ENCODE results near the gene BRAF. TPM values are rescaled to one million over a fixed set of nuclear protein-coding genes. Genes with fewer than 3 reads are reported as not detected.

Gene BRAF
- total and polyA plus RNA-seq, 2 donors (not counting 3 experiments of a cell fraction or from before 2014, with no cell fraction given) = 6.6 to 26.2 TPM

DNA sequence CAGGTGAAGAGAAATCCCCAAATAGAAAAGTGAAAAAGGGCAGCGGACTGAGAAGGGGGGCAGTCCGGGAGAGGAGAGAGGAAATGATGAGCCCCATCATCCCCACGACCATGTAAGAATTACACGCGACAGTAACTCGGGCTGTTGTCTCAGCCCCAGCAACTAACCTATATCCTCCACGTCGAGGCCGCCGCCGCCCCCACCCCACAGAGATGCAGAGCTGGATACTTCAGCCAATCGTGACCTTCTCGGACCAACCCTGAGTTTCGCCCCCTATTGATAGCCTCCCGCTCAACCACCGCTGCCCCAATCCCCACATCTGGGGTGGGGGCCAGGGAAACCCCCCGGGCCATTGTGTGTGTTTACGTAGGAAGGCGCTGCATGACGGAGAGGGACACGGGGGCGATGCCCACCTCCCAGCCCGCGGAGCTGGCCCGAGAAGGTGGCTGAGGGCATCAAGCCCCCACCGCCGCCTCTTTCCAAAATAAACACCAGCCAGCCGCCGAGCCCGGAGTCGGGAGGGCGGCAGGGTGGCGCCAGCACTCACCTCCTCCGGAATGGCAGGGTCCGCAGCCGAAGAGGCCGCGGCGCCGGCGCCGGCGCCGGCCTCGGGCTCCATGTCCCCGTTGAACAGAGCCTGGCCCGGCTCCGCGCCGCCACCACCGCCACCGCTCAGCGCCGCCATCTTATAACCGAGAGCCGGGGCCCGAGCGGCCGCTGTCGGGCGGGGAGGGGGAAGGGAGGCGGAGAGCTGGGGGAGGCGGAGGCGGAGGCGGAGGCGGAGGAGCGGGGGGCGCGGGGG is 509 bp downstream of the BRAF start:
- FAIRE-seq = no peak
- intact Hi-C loops (cut with micrococcal nuclease) (loop anchor here (1.0 to 10.0 kb wide), 6 partner anchors 90 to 611 kb away; partner anchors contain the start of genes MKRN1 and MRPS33), dilution Hi-C loops (cut with MboI; ENCODE audit: extremely low pct_ligation_motif_present, low sequenced_read_pairs) (no loop called here)
- no peaks in the 10 kb centered on the region for H3K36me3 ChIP-seq (ENCODE audit: control insufficient read depth in 2 of 2, extremely low read depth in 1 of 2, insufficient read depth in 2 of 2, low read length in 2 of 2)
- POLR2A ChIA-PET = no interaction called here
- TF ChIP-seq, protein P1, sequence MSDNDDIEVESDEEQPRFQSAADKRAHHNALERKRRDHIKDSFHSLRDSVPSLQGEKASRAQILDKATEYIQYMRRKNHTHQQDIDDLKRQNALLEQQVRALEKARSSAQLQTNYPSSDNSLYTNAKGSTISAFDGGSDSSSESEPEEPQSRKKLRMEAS (IDR thresholded peaks at IDR 0.05; ENCODE audit: insufficient read depth, insufficient read length) = no peak
- TF ChIP-seq EZH2 (IDR thresholded peaks at IDR 0.05; ENCODE audit: borderline replicate concordance, low read depth, low read length, severe bottlenecking) (peak; percentile 24), MYC (IDR thresholded peaks at IDR 0.05; ENCODE audit: low read depth, low read length) (no peak), POLR2A (IDR thresholded peaks at IDR 0.05; ENCODE audit: low read depth, low read length) (peak; percentile 62), GATA2 (IDR thresholded peaks at IDR 0.05; ENCODE audit: insufficient read depth, insufficient read length, low read depth, low read length) (no peak), JUN (IDR thresholded peaks at IDR 0.05; ENCODE audit: borderline replicate concordance, insufficient read depth, insufficient read length, low read depth) (no peak), POLR2AphosphoS5 (IDR thresholded peaks at IDR 0.05; ENCODE audit: insufficient read depth, low read depth, low read length) (no peak), FOS (IDR thresholded peaks at IDR 0.05; ENCODE audit: borderline replicate concordance, insufficient read depth, low read length) (no peak)
- TF ChIP-seq, protein P2, sequence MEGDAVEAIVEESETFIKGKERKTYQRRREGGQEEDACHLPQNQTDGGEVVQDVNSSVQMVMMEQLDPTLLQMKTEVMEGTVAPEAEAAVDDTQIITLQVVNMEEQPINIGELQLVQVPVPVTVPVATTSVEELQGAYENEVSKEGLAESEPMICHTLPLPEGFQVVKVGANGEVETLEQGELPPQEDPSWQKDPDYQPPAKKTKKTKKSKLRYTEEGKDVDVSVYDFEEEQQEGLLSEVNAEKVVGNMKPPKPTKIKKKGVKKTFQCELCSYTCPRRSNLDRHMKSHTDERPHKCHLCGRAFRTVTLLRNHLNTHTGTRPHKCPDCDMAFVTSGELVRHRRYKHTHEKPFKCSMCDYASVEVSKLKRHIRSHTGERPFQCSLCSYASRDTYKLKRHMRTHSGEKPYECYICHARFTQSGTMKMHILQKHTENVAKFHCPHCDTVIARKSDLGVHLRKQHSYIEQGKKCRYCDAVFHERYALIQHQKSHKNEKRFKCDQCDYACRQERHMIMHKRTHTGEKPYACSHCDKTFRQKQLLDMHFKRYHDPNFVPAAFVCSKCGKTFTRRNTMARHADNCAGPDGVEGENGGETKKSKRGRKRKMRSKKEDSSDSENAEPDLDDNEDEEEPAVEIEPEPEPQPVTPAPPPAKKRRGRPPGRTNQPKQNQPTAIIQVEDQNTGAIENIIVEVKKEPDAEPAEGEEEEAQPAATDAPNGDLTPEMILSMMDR (IDR thresholded peaks at IDR 0.05; ENCODE audit: extremely low read depth in 1 of 2, insufficient read depth in 1 of 2, low read depth in 1 of 2, low read length in 2 of 2) = peak; percentile 37 to 56
- peak overlapping the region; percentile 100 for H3K4me2 ChIP-seq (ENCODE audit: insufficient read depth, low read length)
- H3K9me3 ChIP-seq (replicated peaks; ENCODE audit: control insufficient read depth, insufficient read depth, low read length) = no peaks in the 10 kb centered on the region
- H3K79me2 ChIP-seq (ENCODE audit: control insufficient read depth, insufficient read depth, low read length) = peaks cover 49% of the 10 kb centered on the region
- DNase-seq (ENCODE audit: low read depth, low spot score) = peak; percentile 85
- H3K9me1 ChIP-seq (replicated peaks; ENCODE audit: control insufficient read depth, extremely low read depth, insufficient read depth, low read length) = no peaks in the 10 kb centered on the region
- peaks cover 3 to 4% of the 10 kb centered on the region in 2 experiments for H3K27me3 ChIP-seq (ENCODE audit: control insufficient read depth in 2 of 2, insufficient read depth in 2 of 2, low read length in 2 of 2)
- no TSS peak for BruUV-seq (replicated peaks)
- H2AFZ ChIP-seq (ENCODE audit: low read depth, low read length) = peak overlapping the region; percentile 87
- H3K4me3 ChIP-seq (replicated peaks in 1 of 3; ENCODE audit: insufficient read depth in 1 of 3, low read depth in 1 of 3, low read length in 3 of 3) = peak overlapping the region; percentile 64 to 89 (median 88)
- CTCF ChIA-PET = interaction anchor here (0.7 to 3.4 kb wide), 9 partner anchors 12 to 725 kb away, joined by 3 to 32 read pairs (median 3); no protein-coding TSS in a partner anchor
- peak overlapping the region; percentile 93 for H3K27ac ChIP-seq (ENCODE audit: insufficient read depth, low read depth, low read length)
- H3K9ac ChIP-seq (replicated peaks; ENCODE audit: extremely low read depth, insufficient read depth, low read length) = peak overlapping the region; percentile 97
- H3K4me1 ChIP-seq (ENCODE audit: control insufficient read depth, extremely low read depth, insufficient read depth, low read length) = peaks cover 12% of the 10 kb centered on the region
- peaks cover 2% of the 10 kb centered on the region for H4K20me1 ChIP-seq (replicated peaks; ENCODE audit: control insufficient read depth, extremely low read depth, insufficient read depth, low read length)

All from endothelial cell of umbilical vein (primary cell).